Mesenchymal stem cell (in vitro differentiated cells and primary cell): ENCODE results near the gene NPAS3.
A peak's percentile ranks its signal among the peaks of the same experiment; 100 is the strongest.

Source experiments
- DNase-seq: peaks from one replicate; pipeline ENCODE4 v3.0.0-alpha.2; 2013
- H2AFZ ChIP-seq: one replicate; pipeline ENCODE4 v1.6.1; 2013; ENCODE audit warnings: low read depth, mild to moderate bottlenecking, control low read depth, inconsistent platforms, low read length, moderate library complexity
- H2AK5ac ChIP-seq: 2 replicates; pipeline ENCODE4 v1.6.1; 2013; ENCODE audit warnings: low read length, moderate library complexity, mild to moderate bottlenecking, inconsistent platforms; ENCODE audit not compliant: severe bottlenecking
- H2BK120ac ChIP-seq: one replicate; pipeline ENCODE4 v1.6.1; 2013; ENCODE audit warnings: low read depth, mild to moderate bottlenecking, inconsistent platforms, low read length, moderate library complexity
- H2BK12ac ChIP-seq, 2 experiments: one replicate each; pipeline ENCODE4 v1.6.1; 2013; ENCODE audit warnings: inconsistent platforms in 2 of 2, low read length in 2 of 2, mild to moderate bottlenecking in 2 of 2, moderate library complexity in 2 of 2, control low read depth in 1 of 2
- H2BK15ac ChIP-seq: one replicate; pipeline ENCODE4 v1.6.1; 2013; ENCODE audit warnings: mild to moderate bottlenecking, low read depth, inconsistent platforms; ENCODE audit not compliant: poor library complexity, severe bottlenecking
- H2BK5ac ChIP-seq: 2 replicates; pipeline ENCODE4 v1.6.1; 2013; ENCODE audit warnings: low read depth, mild to moderate bottlenecking, low read length, control low read depth, inconsistent platforms; ENCODE audit not compliant: poor library complexity, severe bottlenecking
- H3K14ac ChIP-seq, 2 experiments: one replicate each; pipeline ENCODE4 v1.6.1; 2013; ENCODE audit warnings: inconsistent platforms in 2 of 2, low read length in 2 of 2, control low read depth in 1 of 2, mild to moderate bottlenecking in 1 of 2, moderate library complexity in 1 of 2
- H3K18ac ChIP-seq, 2 experiments: one replicate each; pipeline ENCODE4 v1.6.1; 2013; ENCODE audit warnings: inconsistent platforms in 2 of 2, low read length in 2 of 2, control low read depth in 1 of 2, low read depth in 1 of 2, mild to moderate bottlenecking in 1 of 2
- H3K23ac ChIP-seq, 2 experiments: one replicate each; pipeline ENCODE4 v1.6.1; 2013; ENCODE audit warnings: inconsistent platforms in 2 of 2, low read length in 2 of 2, mild to moderate bottlenecking in 2 of 2, moderate library complexity in 2 of 2, control low read depth in 1 of 2
- H3K27ac ChIP-seq: 2 replicates; pipeline ENCODE4 v1.5.1; 2013; ENCODE audit warnings: mild to moderate bottlenecking, moderate library complexity, low read length, control low read depth, inconsistent platforms; ENCODE audit not compliant: poor library complexity, severe bottlenecking
- H3K27me3 ChIP-seq, 2 experiments: 2 replicates each; pipeline versions ENCODE4 v1.6.1 to v1.7.0; 2013; ENCODE audit warnings: low read length in 2 of 2, mild to moderate bottlenecking in 2 of 2, moderate library complexity in 2 of 2, control low read depth in 1 of 2, inconsistent platforms in 1 of 2; ENCODE audit not compliant: control insufficient read depth in 1 of 2, insufficient read depth in 1 of 2
- H3K36me3 ChIP-seq, 2 experiments: 2 replicates each; pipeline versions ENCODE4 v1.6.1 to v1.7.0; 2013; ENCODE audit warnings: low read length in 2 of 2, control low read depth in 1 of 2, inconsistent platforms in 1 of 2, low read depth in 1 of 2, mild to moderate bottlenecking in 1 of 2; ENCODE audit not compliant: insufficient read depth in 2 of 2, control insufficient read depth in 1 of 2
- H3K4ac ChIP-seq, 2 experiments: one replicate each; pipeline ENCODE4 v1.6.1; 2013; ENCODE audit warnings: inconsistent platforms in 2 of 2, low read length in 2 of 2, mild to moderate bottlenecking in 2 of 2, moderate library complexity in 2 of 2, control low read depth in 1 of 2, low read depth in 1 of 2
- H3K4me1 ChIP-seq: 2 replicates; pipeline ENCODE4 v1.6.1; 2013; ENCODE audit warnings: low read depth, low read length, control low read depth; ENCODE audit not compliant: control insufficient read depth, insufficient read depth
- H3K4me2 ChIP-seq: 2 replicates; pipeline ENCODE4 v1.6.1; 2013; ENCODE audit warnings: low read length, mild to moderate bottlenecking, inconsistent platforms; ENCODE audit not compliant: poor library complexity, severe bottlenecking
- H3K4me3 ChIP-seq, 2 experiments: 2 replicates each; pipeline versions ENCODE4 v1.5.1 to v1.7.0; 2013; ENCODE audit warnings: low read length in 2 of 2, mild to moderate bottlenecking in 2 of 2, control low read depth in 1 of 2, low read depth in 1 of 2; ENCODE audit not compliant: insufficient read depth in 1 of 2
- H3K79me1 ChIP-seq: replicated peaks from 2 replicates; pipeline ENCODE4 v1.6.1; 2013; ENCODE audit warnings: mild to moderate bottlenecking, control low read depth, low read length, inconsistent platforms; ENCODE audit not compliant: poor library complexity, severe bottlenecking
- H3K9ac ChIP-seq: 2 replicates; pipeline ENCODE4 v1.7.0; 2013; ENCODE audit warnings: mild to moderate bottlenecking, low read length, moderate library complexity
- H3K9me3 ChIP-seq: 2 replicates; pipeline ENCODE4 v1.7.0; 2013; ENCODE audit warnings: mild to moderate bottlenecking, low read length; ENCODE audit not compliant: control insufficient read depth
- H4K8ac ChIP-seq: one replicate; pipeline ENCODE4 v1.6.1; 2013; ENCODE audit warnings: inconsistent platforms, mild to moderate bottlenecking, low read length, moderate library complexity
- H4K91ac ChIP-seq: one replicate; pipeline ENCODE4 v1.6.1; 2013; ENCODE audit warnings: mild to moderate bottlenecking, low read length, inconsistent platforms
- WGBS: methylation state at CpG from one replicate; pipeline ENCODE4 v1.1.7; 2013; ENCODE audit warnings: mixed read lengths; 5-methylcytosine and 5-hydroxymethylcytosine counted together

NPAS3 gene

DNA sequence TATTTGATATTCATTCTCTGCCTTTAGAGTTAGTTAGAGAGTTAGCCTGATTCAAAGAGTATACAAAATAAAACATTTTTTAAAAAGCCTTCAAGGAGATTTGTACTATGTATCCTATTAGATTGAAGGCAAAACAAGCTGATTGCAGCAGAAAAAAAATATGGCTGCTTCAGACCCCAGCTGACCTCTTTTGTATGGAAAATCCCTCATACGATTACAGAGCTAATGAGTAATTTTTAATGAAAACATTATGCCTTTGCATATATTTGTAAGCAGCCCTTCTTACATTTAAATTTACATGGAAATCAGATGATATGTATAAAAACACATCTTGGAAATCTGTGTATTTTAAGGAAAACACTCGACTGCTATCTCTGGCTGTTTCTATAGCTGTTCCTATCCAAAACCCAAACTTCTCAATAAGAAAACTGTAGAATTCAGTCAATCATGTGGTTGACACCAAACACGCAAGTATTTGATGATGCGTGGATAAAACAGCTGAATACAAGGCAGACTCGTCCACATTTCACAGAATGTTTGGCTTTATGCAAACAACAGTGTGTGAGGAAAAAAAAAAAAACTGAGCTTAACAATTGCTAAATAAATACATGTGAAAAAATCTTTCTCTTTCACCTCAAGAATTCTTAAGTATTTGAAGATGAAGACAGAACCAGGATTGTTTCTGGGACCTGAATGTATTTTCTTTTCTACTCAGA, 736.9 kb downstream of the NPAS3 start:
- Histone ChIP-seq H3K4me1 (peaks cover 4% of the 10 kb centered on the region), H3K23ac (no peak overlapping the region), H3K9me3 (no peaks in the 10 kb centered on the region), H3K9ac (peak overlapping the region; percentile 53), H3K36me3 (no peaks in the 10 kb centered on the region), H3K18ac (no peak overlapping the region), H2AFZ (no peak overlapping the region), H2BK5ac (no peak overlapping the region), H2AK5ac (no peak overlapping the region), H4K8ac (no peak overlapping the region), H3K27me3 (no peaks in the 10 kb centered on the region), H2BK120ac (no peak overlapping the region), H3K79me1 (no peaks in the 10 kb centered on the region), H3K4me2 (no peak overlapping the region), H2BK12ac (no peak overlapping the region), H3K4ac (no peak overlapping the region), H3K27ac (no peak overlapping the region), H3K4me3 (no peak overlapping the region), H3K14ac (no peak overlapping the region), H4K91ac (no peak overlapping the region), H2BK15ac (no peak overlapping the region)
- WGBS = 100% methylated on average over 1 of the region's 5 CpGs
- DNase-seq = peak; percentile 26

GRCh38 chr14:33676135-33676566, 737.5 kb downstream of the NPAS3 start:
- H4K8ac ChIP-seq = peak overlapping the region; percentile 87
- peak overlapping the region; percentile 53 for H3K9ac ChIP-seq
- peak overlapping the region in 1 of 2 experiments; percentile 57 for H2BK12ac ChIP-seq
- no peak overlapping the region for H3K23ac ChIP-seq
- H2AFZ ChIP-seq = no peak overlapping the region
- H2BK120ac ChIP-seq = no peak overlapping the region
- H3K36me3 ChIP-seq = no peaks in the 10 kb centered on the region
- H3K4me1 ChIP-seq = peaks cover 4% of the 10 kb centered on the region
- WGBS = 38% methylated on average over 7 of the region's 7 CpGs
- H2AK5ac ChIP-seq = no peak overlapping the region
- H3K4me3 ChIP-seq = no peak overlapping the region
- no peak overlapping the region for H3K14ac ChIP-seq
- H3K9me3 ChIP-seq = no peaks in the 10 kb centered on the region
- peak; percentile 49 for DNase-seq
- no peaks in the 10 kb centered on the region for H3K79me1 ChIP-seq
- no peak overlapping the region for H2BK5ac ChIP-seq
- H3K4me2 ChIP-seq = peak overlapping the region; percentile 20
- H2BK15ac ChIP-seq = no peak overlapping the region
- H3K18ac ChIP-seq = no peak overlapping the region
- no peak overlapping the region for H4K91ac ChIP-seq
- no peak overlapping the region for H3K27ac ChIP-seq
- H3K4ac ChIP-seq = no peak overlapping the region
- no peaks in the 10 kb centered on the region for H3K27me3 ChIP-seq

- DNase-seq = no peak
- Histone ChIP-seq H3K14ac (no peak overlapping the region), H2AK5ac (no peak overlapping the region), H2BK12ac (no peak overlapping the region), H3K4me3 (no peak overlapping the region), H3K4me2 (no peak overlapping the region), H4K91ac (no peak overlapping the region), H3K4ac (no peak overlapping the region), H2BK120ac (no peak overlapping the region), H3K9ac (peak overlapping the region; percentile 53), H3K79me1 (no peaks in the 10 kb centered on the region), H3K4me1 (peaks cover 4% of the 10 kb centered on the region), H2BK5ac (no peak overlapping the region), H3K27me3 (no peaks in the 10 kb centered on the region), H3K9me3 (no peaks in the 10 kb centered on the region), H3K36me3 (no peaks in the 10 kb centered on the region), H2AFZ (no peak overlapping the region), H3K23ac (no peak overlapping the region), H3K18ac (no peak overlapping the region), H2BK15ac (no peak overlapping the region), H3K27ac (no peak overlapping the region), H4K8ac (no peak overlapping the region)
- WGBS = 98% methylated on average over 5 of the region's 5 CpGs
Observed at GRCh38 chr14:33676891-33677290, 738.2 kb downstream of the NPAS3 start.

DNA sequence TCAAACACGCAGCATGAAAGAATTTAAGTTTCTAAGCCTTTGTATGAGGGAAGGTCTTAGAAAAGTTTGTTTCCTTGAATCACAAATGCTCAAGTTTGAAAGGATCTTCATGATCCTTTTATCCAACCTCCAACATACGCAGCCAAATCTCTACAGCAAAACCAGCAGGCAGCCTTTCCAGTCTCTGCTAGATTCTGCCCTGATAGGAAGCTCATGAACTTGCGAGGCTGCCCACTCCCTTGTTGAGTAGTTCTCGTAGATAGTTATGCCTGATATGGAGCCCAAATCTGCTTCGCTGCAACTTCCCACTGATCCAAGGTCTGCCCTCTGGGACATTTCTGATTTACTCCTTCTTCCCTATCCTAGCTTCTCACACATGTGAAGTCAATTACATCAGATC, 739.3 kb downstream of the NPAS3 start:
- no peak overlapping the region for H4K91ac ChIP-seq
- no peak overlapping the region for H2AK5ac ChIP-seq
- H2BK15ac ChIP-seq = no peak overlapping the region
- no peak overlapping the region for H2AFZ ChIP-seq
- H3K4ac ChIP-seq = no peak overlapping the region
- no peak overlapping the region for H4K8ac ChIP-seq
- no peaks in the 10 kb centered on the region for H3K79me1 ChIP-seq
- H2BK5ac ChIP-seq = no peak overlapping the region
- H3K27ac ChIP-seq = no peak overlapping the region
- no peak overlapping the region for H2BK120ac ChIP-seq
- 98% methylated on average over 4 of the region's 5 CpGs for WGBS
- no peak overlapping the region for H3K14ac ChIP-seq
- H3K9ac ChIP-seq = no peak overlapping the region
- no peak overlapping the region for H3K23ac ChIP-seq
- H2BK12ac ChIP-seq = no peak overlapping the region
- H3K4me1 ChIP-seq = peaks cover 4% of the 10 kb centered on the region
- no peaks in the 10 kb centered on the region for H3K27me3 ChIP-seq
- no peak overlapping the region for H3K4me3 ChIP-seq
- DNase-seq = no peak
- H3K4me2 ChIP-seq = no peak overlapping the region
- no peaks in the 10 kb centered on the region for H3K36me3 ChIP-seq
- no peaks in the 10 kb centered on the region for H3K9me3 ChIP-seq
- H3K18ac ChIP-seq = no peak overlapping the region
